HCT116 (cell line): ENCODE measurements around the gene CEP72. TPM values are rescaled to one million over a fixed set of nuclear protein-coding genes. Genes with fewer than 3 reads are reported as not detected.

Source experiments
- ATAC-seq: fragments of 200-7000 bp; cut with Tn5 transposase; 2 replicates; pipeline ENCODE4 v1.9.1; 2020; ENCODE audit warnings: mild to moderate bottlenecking, moderate library complexity
- BruUV-seq: library from RNA; stranded (reverse); fragments of 400-500 nt; replicated peaks from 2 replicates; lab custom pipeline; 2021; lab: Mats Ljungman, UMichigan
- CTCF ChIA-PET: fragments of 300-600 bp; sonication (Branson Sonifier 250); formaldehyde crosslinking; loops from one replicate; lab custom pipeline; 2021; ENCODE audit warnings: antibody characterized with exemption; lab: Charles Lee
- POLR2A ChIA-PET: fragments of 300-600, 350-600 bp; sonication (Branson Sonifier 250); formaldehyde crosslinking; loops from one replicate; lab custom pipeline; 2021; ENCODE audit warnings: antibody characterized with exemption; lab: Charles Lee
- RAD21 ChIA-PET, 2 experiments: fragments of 300-600 bp; sonication (Branson Sonifier 250); formaldehyde crosslinking; loops; one replicate each; lab custom pipeline; 2023; ENCODE audit warnings: low total read pairs in 2 of 2; ENCODE audit not compliant: uncharacterized antibody in 2 of 2, unreplicated experiment in 2 of 2, low non-redundant PET in 1 of 2; lab: Charles Lee
- DNase-seq: peaks from one replicate; pipeline ENCODE4 v3.0.0-alpha.2; 2010; ENCODE audit warnings: low read depth, low spot score
- H2AFZ ChIP-seq: fragments of 200-600 bp; shearing (Covaris generic), sonication (generic); 2 replicates; pipeline ENCODE4 v1.6.1; 2017; ENCODE audit warnings: low read depth, mixed run types, mixed read lengths, antibody characterized with exemption, low read length; ENCODE audit not compliant: poor library complexity, severe bottlenecking
- H3K27ac ChIP-seq: 2 replicates; pipeline ENCODE4 v1.5.1; 2012; ENCODE audit warnings: low read depth, low read length
- H3K27me3 ChIP-seq: fragments of 200-600 bp; sonication (generic); 2 replicates; pipeline ENCODE4 v1.6.1; 2016; ENCODE audit warnings: mixed run types, low read length, mixed read lengths; ENCODE audit not compliant: insufficient read depth
- H3K36me3 ChIP-seq, 2 experiments: fragments of 200-500 bp in 1 of 2; fragments of 200-600 bp in 1 of 2; sonication (Bioruptor generic) in 1 of 2; sonication (generic) in 1 of 2; 2 replicates each; pipeline versions ENCODE4 v1.5.1 to v1.6.1; 2014 to 2016; ENCODE audit warnings: low read length in 2 of 2, inconsistent platforms in 1 of 2, mixed read lengths in 1 of 2, mixed run types in 1 of 2; ENCODE audit not compliant: insufficient read depth in 2 of 2, control insufficient read depth in 1 of 2
- H3K4me1 ChIP-seq, 2 experiments: fragments of 200-600 bp in 1 of 2; sonication (generic) in 1 of 2; 2 replicates each; pipeline versions ENCODE4 v1.5.1 to v1.6.1; 2012 to 2017; ENCODE audit warnings: low read length in 2 of 2, inconsistent platforms in 1 of 2, mild to moderate bottlenecking in 1 of 2, mixed read lengths in 1 of 2, mixed run types in 1 of 2, moderate library complexity in 1 of 2; ENCODE audit not compliant: insufficient read depth in 2 of 2, control insufficient read depth in 1 of 2
- H3K4me2 ChIP-seq: fragments of 200-600 bp; sonication (generic); 2 replicates; pipeline ENCODE4 v1.6.1; 2017; ENCODE audit warnings: mixed run types, low read length, mixed read lengths
- H3K4me3 ChIP-seq, 2 experiments: fragments of 200-600 bp in 1 of 2; sonication (generic) in 1 of 2; replicated peaks in 1 of 2; 2 replicates each; pipeline ENCODE4 v1.5.1; 2011 to 2016; ENCODE audit warnings: low read length in 2 of 2, control low read depth in 1 of 2, low read depth in 1 of 2, mild to moderate bottlenecking in 1 of 2, mixed read lengths in 1 of 2, mixed run types in 1 of 2
- H3K79me2 ChIP-seq: fragments of 200-600 bp; sonication (generic); 2 replicates; pipeline ENCODE4 v1.6.1; 2017; ENCODE audit warnings: mild to moderate bottlenecking, mixed run types, low read length, moderate library complexity, mixed read lengths; ENCODE audit not compliant: insufficient read depth
- H3K9ac ChIP-seq: fragments of 200-600 bp; sonication (generic); 2 replicates; pipeline ENCODE4 v1.6.1; 2016; ENCODE audit warnings: low read length, mixed read lengths
- H3K9me2 ChIP-seq: fragments of 200-600 bp; sonication (generic), shearing (Covaris generic); 2 replicates; pipeline ENCODE4 v1.6.1; 2017; ENCODE audit warnings: mixed run types, mild to moderate bottlenecking, moderate library complexity; ENCODE audit not compliant: insufficient read depth
- H3K9me3 ChIP-seq, 2 experiments: fragments of 200-500 bp in 1 of 2; fragments of 200-600 bp in 1 of 2; sonication (Bioruptor generic) in 1 of 2; sonication (generic) in 1 of 2; 2 replicates each; pipeline ENCODE4 v1.6.1; 2014 to 2017; ENCODE audit warnings: low read length in 2 of 2, mixed read lengths in 2 of 2, inconsistent platforms in 1 of 2, low read depth in 1 of 2, mild to moderate bottlenecking in 1 of 2, mixed run types in 1 of 2, moderate library complexity in 1 of 2; ENCODE audit not compliant: control insufficient read depth in 1 of 2, insufficient read depth in 1 of 2
- H4K20me1 ChIP-seq: fragments of 200-600 bp; sonication (generic), shearing (Covaris generic); 2 replicates; pipeline ENCODE4 v1.6.1; 2017; ENCODE audit warnings: mixed run types, mild to moderate bottlenecking, moderate library complexity; ENCODE audit not compliant: insufficient read depth
- CBX3 ChIP-seq: IDR thresholded peaks from 2 replicates; pipeline ENCODE4 v1.6.1; 2012; ENCODE audit warnings: low read depth
- CEBPB ChIP-seq: IDR thresholded peaks from 2 replicates; pipeline ENCODE4 v1.6.1; 2012; ENCODE audit warnings: low read depth
- CTCF ChIP-seq, 3 experiments: fragments of 200-600 bp in 1 of 3; sonication (generic) in 1 of 3; IDR thresholded peaks in 2 of 3; conservative IDR thresholded peaks in 1 of 3; 2 replicates each; pipeline ENCODE4 v1.5.1; 2012 to 2017; ENCODE audit warnings: low read depth in 2 of 3, low read length in 2 of 3, antibody characterized with exemption in 1 of 3, borderline replicate concordance in 1 of 3, control low read depth in 1 of 3, mild to moderate bottlenecking in 1 of 3, mixed read lengths in 1 of 3, mixed run types in 1 of 3, moderate library complexity in 1 of 3; ENCODE audit not compliant: insufficient read depth in 1 of 3
- EGR1 ChIP-seq: IDR thresholded peaks from 2 replicates; pipeline ENCODE4 v1.6.1; 2012; ENCODE audit warnings: low read depth
- EZH2 ChIP-seq: fragments of 200-600 bp; sonication (generic); IDR thresholded peaks from 2 replicates; pipeline ENCODE4 v1.6.1; 2017; ENCODE audit warnings: antibody characterized with exemption, mixed run types
- FOSL1 ChIP-seq: IDR thresholded peaks from 2 replicates; pipeline ENCODE4 v1.6.1; 2012; ENCODE audit warnings: low read depth
- JUND ChIP-seq: IDR thresholded peaks from 2 replicates; pipeline ENCODE4 v1.6.1; 2012
- ZNF274 ChIP-seq: fragments of 200-500 bp; sonication (Bioruptor generic); IDR thresholded peaks from 2 replicates; pipeline ENCODE4 v1.6.1; 2014; ENCODE audit warnings: mild to moderate bottlenecking, low read depth, low read length, inconsistent platforms
- intact Hi-C: fragments of 100-400 bp; cut with micrococcal nuclease; formaldehyde crosslinking; loops from 2 replicates; pipeline ENCODE4 v1.10.0; 2022
- total RNA-seq: library from RNA; stranded (reverse); gene quantifications from one replicate; pipeline ENCODE4 v1.2.1, GENCODE V29; 2021; ENCODE audit not compliant: unreplicated experiment

CEP72 gene
- total RNA-seq, 1 experiment from 2014 or later, result 25.6 TPM

- BruUV-seq, result no TSS peak
- ATAC-seq, result no peak
Observed at GRCh38 chr5:582936-583635, 29.1 kb upstream of the CEP72 start.

DNA sequence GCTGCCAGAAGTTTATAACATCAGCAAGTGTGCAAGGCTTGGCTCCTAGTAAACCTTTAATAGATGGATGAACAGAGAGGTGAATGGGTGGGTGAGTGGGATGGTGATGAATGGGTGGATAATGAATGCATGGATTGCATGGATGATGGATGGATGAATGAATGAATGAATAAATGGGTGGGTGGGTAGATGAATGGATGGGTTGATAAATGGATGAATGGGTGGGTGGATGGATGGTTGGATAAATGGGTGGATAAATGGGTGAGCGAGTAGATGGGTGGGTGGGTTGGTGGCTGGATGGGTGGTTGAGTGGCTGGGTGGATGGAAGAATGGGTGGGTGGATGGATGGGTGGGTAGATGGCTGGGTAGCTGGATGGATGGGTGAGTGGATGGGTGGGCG is 28.5 kb upstream of the CEP72 start:
- H3K9me3 ChIP-seq, result no peaks in the 10 kb centered on the region
- ChIA-PET RAD21 (no interaction called here), CTCF (no interaction called here), POLR2A (no interaction called here)
- TF ChIP-seq ZNF274 (no peak), CEBPB (no peak), FOSL1 (no peak), EZH2 (no peak), JUND (no peak), CBX3 (no peak), EGR1 (no peak)
- H2AFZ ChIP-seq, result no peak overlapping the region
- H3K9ac ChIP-seq, result no peak overlapping the region
- H3K4me2 ChIP-seq, result no peak overlapping the region
- no peaks in the 10 kb centered on the region for H3K9me2 ChIP-seq
- no peak overlapping the region for H3K4me3 ChIP-seq
- H3K27ac ChIP-seq, result no peak overlapping the region
- no peaks in the 10 kb centered on the region for H4K20me1 ChIP-seq
- 0 out of 2 replicates have a peak, but pooled peaks cover 8% of the 10 kb centered on the region for H3K27me3 ChIP-seq
- H3K4me1 ChIP-seq, result no peaks in the 10 kb centered on the region
- no TSS peak for BruUV-seq
- H3K36me3 ChIP-seq, result no peaks in the 10 kb centered on the region
- intact Hi-C loops, result no loop called here
- ATAC-seq, result no peak
- no peak for DNase-seq
- no peaks in the 10 kb centered on the region for H3K79me2 ChIP-seq

More at GRCh38 chr5:582936-583635, 29.1 kb upstream of the CEP72 start:
- H2AFZ ChIP-seq, result no peak overlapping the region
- intact Hi-C loops, result no loop called here
- no peak overlapping the region for H3K4me2 ChIP-seq
- no peak for DNase-seq
- ChIA-PET RAD21 (no interaction called here), CTCF (no interaction called here)
- H3K27me3 ChIP-seq, result peaks cover 13% of the 10 kb centered on the region; the same call in 1 of the 2 replicates
- H3K9me3 ChIP-seq, result no peaks in the 10 kb centered on the region
- H3K36me3 ChIP-seq, result no peaks in the 10 kb centered on the region
- H4K20me1 ChIP-seq, result no peaks in the 10 kb centered on the region
- H3K9me2 ChIP-seq, result no peaks in the 10 kb centered on the region
- no peaks in the 10 kb centered on the region for H3K79me2 ChIP-seq
- no peaks in the 10 kb centered on the region for H3K4me1 ChIP-seq
- TF ChIP-seq CTCF (IDR thresholded peaks at IDR 0.05 in 2 of 3, conservative IDR thresholded peaks at IDR 0.05 in 1 of 3; ENCODE audit: borderline replicate concordance in 1 of 3, insufficient read depth in 1 of 3, low read depth in 2 of 3, low read length in 2 of 3), result no peak
- TF ChIP-seq, all 23 proteins: peak for 0
- Histone ChIP-seq H3K4me3 (no peak overlapping the region), H3K27ac (no peak overlapping the region), H3K9ac (no peak overlapping the region)
- POLR2A ChIA-PET, result no interaction called here
